ENCODE results near the gene RPL9. TPM values are rescaled to one million over a fixed set of nuclear protein-coding genes. Genes with fewer than 3 reads are reported as not detected.

The RPL9 gene
- polyA plus RNA-seq (2013, experiment 1 of 2; ENCODE audit: insufficient read length) = 365 TPM
- 445 TPM for polyA plus RNA-seq (2013, experiment 2 of 2; ENCODE audit: insufficient read length)

GRCh38 chr4:39458505-39459300 is at the start of gene RPL9, which contains the start of gene LIAS:
Gene RPL9 (minus strand): TSS chr4:39458922. CDS start chr4:39458439, 483 bp downstream.
Gene LIAS (plus strand): TSS chr4:39459056. CDS start chr4:39459118, 62 bp downstream.
- peak; percentile 98 for DNase-seq

GRCh38 chr4:39505581-39505980 is 46.9 kb upstream of the RPL9 start:
- DNase-seq = no peak

GRCh38 chr4:39504538-39504937 is 45.8 kb upstream of the RPL9 start:
- DNase-seq = peak; percentile 56

- peak; percentile 94 for DNase-seq
Measured at GRCh38 chr4:39502664-39503035, 43.9 kb upstream of the RPL9 start.

GRCh38 chr4:39502019-39502663 is 43.4 kb upstream of the RPL9 start:
- peak; percentile 98 for DNase-seq

- DNase-seq = peak; percentile 55
Measured at GRCh38 chr4:39498727-39499020, 40.0 kb upstream of the RPL9 start.

GRCh38 chr4:39497909-39498726 is 39.4 kb upstream of the RPL9 start:
- no peak for DNase-seq

GRCh38 chr4:39495446-39496213 is 36.9 kb upstream of the RPL9 start:
- peak; percentile 33 for DNase-seq

GRCh38 chr4:39494354-39494753 is 35.6 kb upstream of the RPL9 start:
- DNase-seq = no peak

GRCh38 chr4:39490322-39490721 is 31.6 kb upstream of the RPL9 start:
- DNase-seq = no peak

GRCh38 chr4:39486221-39486804 is 27.6 kb upstream of the RPL9 start:
- DNase-seq = no peak

GRCh38 chr4:39484582-39485272 is 26.0 kb upstream of the RPL9 start:
- no peak for DNase-seq

GRCh38 chr4:39480902-39481695 is 22.4 kb upstream of the RPL9 start:
- no peak for DNase-seq

GRCh38 chr4:39480251-39480650 is 21.5 kb upstream of the RPL9 start:
- DNase-seq = no peak

- DNase-seq = no peak
Measured at GRCh38 chr4:39476187-39476895, 17.6 kb upstream of the RPL9 start.

GRCh38 chr4:39472396-39472795 is 13.7 kb upstream of the RPL9 start:
- DNase-seq = no peak

- no peak for DNase-seq
Measured at GRCh38 chr4:39470402-39470801, 11.7 kb upstream of the RPL9 start.

GRCh38 chr4:39469429-39470077 is 10.8 kb upstream of the RPL9 start:
- DNase-seq = peak; percentile 89

GRCh38 chr4:39467464-39467863 is 8.7 kb upstream of the RPL9 start:
- DNase-seq = no peak

Measured in fibroblast of skin of back (primary cell).